ENCODE results near the gene GRN.
"Not testable (repeated sequence)": the region's sequence is repeated elsewhere in the genome, so short reads cannot be mapped to it uniquely, and the experiment has no call there.

Gene GRN

GRCh38 chr17:44367231-44367979 lies 22.3 kb downstream of the GRN start:
- no peaks in the 10 kb centered on the region for H3K36me3 ChIP-seq
- no peak overlapping the region for H3K4me3 ChIP-seq (ENCODE audit: low read depth, low read length)
- H3K9me3 ChIP-seq (ENCODE audit: severe bottlenecking) = no peaks in the 10 kb centered on the region
- H3K27me3 ChIP-seq (ENCODE audit: insufficient read depth, low read depth, severe bottlenecking) = no peaks in the 10 kb centered on the region
- H3K27ac ChIP-seq = no peak overlapping the region
- no peak for TF ChIP-seq CTCF (IDR thresholded peaks at IDR 0.05; ENCODE audit: low read depth, low read length)
- DNase-seq = no peak

- H3K36me3 ChIP-seq; H3K4me3 ChIP-seq (ENCODE audit: low read depth, low read length); H3K9me3 ChIP-seq (ENCODE audit: severe bottlenecking); H3K27me3 ChIP-seq (ENCODE audit: insufficient read depth, low read depth, severe bottlenecking); DNase-seq; H3K27ac ChIP-seq: not testable (repeated sequence)
Observed at GRCh38 chr17:44368391-44369243, 23.5 kb downstream of the GRN start.

- H3K27me3 ChIP-seq (ENCODE audit: insufficient read depth, low read depth, severe bottlenecking); H3K4me3 ChIP-seq (ENCODE audit: low read depth, low read length); DNase-seq; H3K36me3 ChIP-seq; H3K27ac ChIP-seq; H3K9me3 ChIP-seq (ENCODE audit: severe bottlenecking): not testable (repeated sequence)
Observed at GRCh38 chr17:44369414-44370023, 24.4 kb downstream of the GRN start.

GRCh38 chr17:44372036-44372435 lies 26.9 kb downstream of the GRN start:
- Histone ChIP-seq H3K36me3 (no peaks in the 10 kb centered on the region), H3K27me3 (ENCODE audit: insufficient read depth, low read depth, severe bottlenecking) (no peaks in the 10 kb centered on the region), H3K27ac (no peak overlapping the region), H3K9me3 (ENCODE audit: severe bottlenecking) (no peaks in the 10 kb centered on the region), H3K4me3 (ENCODE audit: low read depth, low read length) (no peak overlapping the region)
- TF ChIP-seq CTCF (IDR thresholded peaks at IDR 0.05; ENCODE audit: low read depth, low read length) = no peak
- DNase-seq = no peak

GRCh38 chr17:44374306-44375195 lies 29.4 kb downstream of the GRN start:
- no peak for TF ChIP-seq CTCF (IDR thresholded peaks at IDR 0.05; ENCODE audit: low read depth, low read length)
- peak; percentile 52 for DNase-seq
- Histone ChIP-seq H3K4me3 (ENCODE audit: low read depth, low read length) (no peak overlapping the region), H3K36me3 (no peaks in the 10 kb centered on the region), H3K9me3 (ENCODE audit: severe bottlenecking) (no peaks in the 10 kb centered on the region), H3K27me3 (ENCODE audit: insufficient read depth, low read depth, severe bottlenecking) (no peaks in the 10 kb centered on the region), H3K27ac (no peak overlapping the region)

- H3K9me3 ChIP-seq (ENCODE audit: severe bottlenecking) = no peaks in the 10 kb centered on the region
- H3K36me3 ChIP-seq = no peaks in the 10 kb centered on the region
- H3K27ac ChIP-seq = no peak overlapping the region
- no peak for DNase-seq
- H3K4me3 ChIP-seq (ENCODE audit: low read depth, low read length) = no peak overlapping the region
- TF ChIP-seq CTCF (IDR thresholded peaks at IDR 0.05; ENCODE audit: low read depth, low read length) = no peak
- H3K27me3 ChIP-seq (ENCODE audit: insufficient read depth, low read depth, severe bottlenecking) = no peaks in the 10 kb centered on the region
Observed at GRCh38 chr17:44375196-44376017, 30.3 kb downstream of the GRN start.
